GM18520 (cell line): ENCODE data around the gene ENTPD3.

ENCODE experiments used
- ATAC-seq: cut with Tn5 transposase; IDR thresholded peaks from one replicate; pipeline ENCODE4 v1.9.1; 2021; ENCODE audit not compliant: unreplicated experiment

The ENTPD3 gene

GRCh38 chr3:40387001-40387894, at the start of gene ENTPD3:
Gene ENTPD3, plus strand, starts transcription at chr3:40387184. Its CDS starts 874 bp downstream, at chr3:40388058.
- ATAC-seq, result no peak

- no peak for ATAC-seq
These were observed 47.1 kb upstream of the ENTPD3 start for GRCh38 chr3:40339871-40340270.

GRCh38 chr3:40340541-40341170, 46.3 kb upstream of the ENTPD3 start:
- ATAC-seq, result no peak

GRCh38 chr3:40341671-40342070, 45.3 kb upstream of the ENTPD3 start:
- ATAC-seq, result no peak

GRCh38 chr3:40350529-40350928, 36.5 kb upstream of the ENTPD3 start:
- no peak for ATAC-seq

GRCh38 chr3:40355410-40355809, 31.6 kb upstream of the ENTPD3 start:
- ATAC-seq, result no peak

GRCh38 chr3:40358454-40358853, 28.5 kb upstream of the ENTPD3 start:
- no peak for ATAC-seq

GRCh38 chr3:40363674-40364073, 23.3 kb upstream of the ENTPD3 start:
- ATAC-seq, result no peak

- ATAC-seq, result no peak
These were observed 20.5 kb upstream of the ENTPD3 start for GRCh38 chr3:40366203-40367162.

- no peak for ATAC-seq
These were observed 17.3 kb upstream of the ENTPD3 start for GRCh38 chr3:40369716-40370115.

GRCh38 chr3:40377822-40378221, 9.2 kb upstream of the ENTPD3 start:
- ATAC-seq, result no peak

GRCh38 chr3:40379674-40380306, 7.2 kb upstream of the ENTPD3 start:
- ATAC-seq, result no peak

GRCh38 chr3:40381904-40382616, 4.9 kb upstream of the ENTPD3 start:
- ATAC-seq, result no peak

GRCh38 chr3:40382617-40382979, 4.4 kb upstream of the ENTPD3 start:
- ATAC-seq, result no peak

- ATAC-seq, result no peak
These were observed 771 bp upstream of the ENTPD3 start for GRCh38 chr3:40386213-40386612.

GRCh38 chr3:40387895-40388254, 891 bp downstream of the ENTPD3 start:
- ATAC-seq, result no peak

- no peak for ATAC-seq
These were observed 9.4 kb downstream of the ENTPD3 start for GRCh38 chr3:40396406-40396805.

- ATAC-seq, result no peak
These were observed 10.1 kb downstream of the ENTPD3 start for GRCh38 chr3:40397129-40397528.

- no peak for ATAC-seq
These were observed 10.9 kb downstream of the ENTPD3 start for GRCh38 chr3:40397912-40398311.

- no peak for ATAC-seq
These were observed 11.4 kb downstream of the ENTPD3 start for GRCh38 chr3:40398346-40398745.
